ENCODE measurements around the gene BTN2A1.

The BTN2A1 gene

GRCh38 chr6:26464416-26465131 lies 6.8 kb downstream of the BTN2A1 start:
- DNase-seq (ENCODE audit: extremely low read depth in 1 of 2, low read depth in 1 of 2): no peak

GRCh38 chr6:26465776-26466175 lies 8.0 kb downstream of the BTN2A1 start:
- no peak for DNase-seq (ENCODE audit: extremely low read depth in 1 of 2, low read depth in 1 of 2)

- no peak for DNase-seq (ENCODE audit: extremely low read depth in 1 of 2, low read depth in 1 of 2)
Measured at GRCh38 chr6:26468829-26469228, 11.1 kb downstream of the BTN2A1 start.

- DNase-seq (ENCODE audit: extremely low read depth in 1 of 2, low read depth in 1 of 2): no peak
Measured at GRCh38 chr6:26470643-26471042, 12.9 kb downstream of the BTN2A1 start.

- no peak for DNase-seq (ENCODE audit: extremely low read depth in 1 of 2, low read depth in 1 of 2)
Measured at GRCh38 chr6:26471970-26472369, 14.2 kb downstream of the BTN2A1 start.

- no peak for DNase-seq (ENCODE audit: extremely low read depth in 1 of 2, low read depth in 1 of 2)
Measured at GRCh38 chr6:26472549-26473290, 15.0 kb downstream of the BTN2A1 start.

GRCh38 chr6:26473429-26473757 lies 15.6 kb downstream of the BTN2A1 start:
- no peak for DNase-seq (ENCODE audit: extremely low read depth in 1 of 2, low read depth in 1 of 2)

- DNase-seq (ENCODE audit: extremely low read depth in 1 of 2, low read depth in 1 of 2): peak; percentile 46 to 71
Measured at GRCh38 chr6:26473758-26474438, 16.1 kb downstream of the BTN2A1 start.

GRCh38 chr6:26474439-26474881 lies 16.7 kb downstream of the BTN2A1 start:
- no peak for DNase-seq (ENCODE audit: extremely low read depth in 1 of 2, low read depth in 1 of 2)

GRCh38 chr6:26475823-26476729 lies 18.3 kb downstream of the BTN2A1 start:
- DNase-seq (ENCODE audit: extremely low read depth in 1 of 2, low read depth in 1 of 2): no peak

- no peak for DNase-seq (ENCODE audit: extremely low read depth in 1 of 2, low read depth in 1 of 2)
Measured at GRCh38 chr6:26476896-26477295, 19.1 kb downstream of the BTN2A1 start.

GRCh38 chr6:26477426-26477825 lies 19.7 kb downstream of the BTN2A1 start:
- no peak for DNase-seq (ENCODE audit: extremely low read depth in 1 of 2, low read depth in 1 of 2)

GRCh38 chr6:26478100-26478984 lies 20.6 kb downstream of the BTN2A1 start:
- no peak for DNase-seq (ENCODE audit: extremely low read depth in 1 of 2, low read depth in 1 of 2)

GRCh38 chr6:26478985-26479278 lies 21.2 kb downstream of the BTN2A1 start:
- DNase-seq (ENCODE audit: extremely low read depth in 1 of 2, low read depth in 1 of 2): no peak

GRCh38 chr6:26482338-26482737 lies 24.6 kb downstream of the BTN2A1 start:
- no peak for DNase-seq (ENCODE audit: extremely low read depth in 1 of 2, low read depth in 1 of 2)

- no peak for DNase-seq (ENCODE audit: extremely low read depth in 1 of 2, low read depth in 1 of 2)
Measured at GRCh38 chr6:26483727-26484126, 26.0 kb downstream of the BTN2A1 start.

GRCh38 chr6:26484161-26484560 lies 26.4 kb downstream of the BTN2A1 start:
- DNase-seq (ENCODE audit: extremely low read depth in 1 of 2, low read depth in 1 of 2): no peak

- DNase-seq (ENCODE audit: extremely low read depth in 1 of 2, low read depth in 1 of 2): no peak
Measured at GRCh38 chr6:26485112-26485780, 27.5 kb downstream of the BTN2A1 start.

GRCh38 chr6:26486358-26486757 lies 28.6 kb downstream of the BTN2A1 start:
- DNase-seq (ENCODE audit: extremely low read depth in 1 of 2, low read depth in 1 of 2): no peak

- no peak for DNase-seq (ENCODE audit: extremely low read depth in 1 of 2, low read depth in 1 of 2)
Measured at GRCh38 chr6:26487466-26487865, 29.7 kb downstream of the BTN2A1 start.
